ENCODE measurements around the gene ANKRD28. TPM values are rescaled to one million over a fixed set of nuclear protein-coding genes. Genes with fewer than 3 reads are reported as not detected.

Gene ANKRD28
- total RNA-seq, 2 experiments from 2014 or later, result 52.9 to 59.9 TPM

DNA sequence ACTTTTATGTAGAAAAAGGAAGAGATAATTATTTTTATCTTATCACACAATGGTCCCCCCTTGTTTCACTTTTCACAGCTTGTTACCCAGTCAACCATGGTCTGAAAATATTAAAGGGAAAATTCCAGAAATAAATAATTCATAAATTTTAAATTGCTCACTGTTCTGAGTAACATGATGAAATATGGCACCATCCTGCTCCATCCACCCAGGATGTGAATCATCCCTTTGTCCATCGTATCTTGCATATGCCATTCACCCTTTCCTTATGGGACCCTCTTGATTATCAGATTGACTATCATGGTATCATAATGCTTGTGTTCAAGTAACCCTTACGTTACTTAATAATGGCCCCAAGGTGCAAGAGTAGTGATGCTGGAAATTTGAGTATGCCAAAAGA is 43.7 kb downstream of the ANKRD28 start:
- Histone ChIP-seq H4K20me1 (ENCODE audit: insufficient read depth, low read length) (no peaks in the 10 kb centered on the region), H2AFZ (ENCODE audit: low read length) (no peak overlapping the region), H3K79me2 (ENCODE audit: insufficient read depth, low read depth, low read length) (no peaks in the 10 kb centered on the region), H3K9me3 (ENCODE audit: low read length) (no peaks in the 10 kb centered on the region), H3K4me3 (ENCODE audit: low read depth, low read length, poor library complexity, severe bottlenecking) (no peak overlapping the region), H3K27ac (ENCODE audit: low read depth, low read length, poor library complexity, severe bottlenecking) (no peak overlapping the region), H3K36me3 (ENCODE audit: insufficient read depth, low read length) (peaks cover 31% of the 10 kb centered on the region), H3K4me1 (ENCODE audit: insufficient read depth, low read length, poor library complexity, severe bottlenecking) (no peaks in the 10 kb centered on the region), H3K9me2 (ENCODE audit: insufficient read depth, low read length) (no peaks in the 10 kb centered on the region), H3K4me2 (ENCODE audit: low read length) (no peak overlapping the region)
- no peak for DNase-seq (ENCODE audit: low spot score)
- no TSS peak for BruUV-seq (replicated peaks)
- TF ChIP-seq EZH2phosphoT487 (IDR thresholded peaks at IDR 0.05; ENCODE audit: borderline replicate concordance, low read depth, low read length) (no peak), CTCF (conservative IDR thresholded peaks at IDR 0.05; ENCODE audit: low read length) (no peak)
- CTCF ChIA-PET (ENCODE audit: unreplicated experiment), result no interaction called here
- POLR2A ChIA-PET, result no interaction called here
- intact Hi-C loops (cut with micrococcal nuclease; ENCODE audit: unreplicated experiment), result no loop called here

- H2AFZ ChIP-seq (ENCODE audit: low read length), result no peak overlapping the region
- CTCF ChIA-PET (ENCODE audit: unreplicated experiment), result no interaction called here
- H3K79me2 ChIP-seq (ENCODE audit: insufficient read depth, low read depth, low read length), result no peaks in the 10 kb centered on the region
- H3K4me3 ChIP-seq (ENCODE audit: low read depth, low read length, poor library complexity, severe bottlenecking), result no peak overlapping the region
- intact Hi-C loops (cut with micrococcal nuclease; ENCODE audit: unreplicated experiment), result no loop called here
- H3K9me2 ChIP-seq (ENCODE audit: insufficient read depth, low read length), result no peaks in the 10 kb centered on the region
- no peak overlapping the region for H3K27ac ChIP-seq (ENCODE audit: low read depth, low read length, poor library complexity, severe bottlenecking)
- no peaks in the 10 kb centered on the region for H4K20me1 ChIP-seq (ENCODE audit: insufficient read depth, low read length)
- POLR2A ChIA-PET, result no interaction called here
- peaks cover 38% of the 10 kb centered on the region for H3K36me3 ChIP-seq (ENCODE audit: insufficient read depth, low read length)
- no peaks in the 10 kb centered on the region for H3K4me1 ChIP-seq (ENCODE audit: insufficient read depth, low read length, poor library complexity, severe bottlenecking)
- no peaks in the 10 kb centered on the region for H3K9me3 ChIP-seq (ENCODE audit: low read length)
- H3K4me2 ChIP-seq (ENCODE audit: low read length), result no peak overlapping the region
- TF ChIP-seq EZH2phosphoT487 (IDR thresholded peaks at IDR 0.05; ENCODE audit: borderline replicate concordance, low read depth, low read length) (no peak), CTCF (conservative IDR thresholded peaks at IDR 0.05; ENCODE audit: low read length) (no peak)
- BruUV-seq (replicated peaks), result no TSS peak
- DNase-seq (ENCODE audit: low spot score), result no peak
These were observed 44.6 kb downstream of the ANKRD28 start for GRCh38 chr3:15753056-15753710.

GRCh38 chr3:15750879-15751278 is 46.9 kb downstream of the ANKRD28 start:
- intact Hi-C loops (cut with micrococcal nuclease; ENCODE audit: unreplicated experiment), result no loop called here
- H3K9me3 ChIP-seq (ENCODE audit: low read length), result no peaks in the 10 kb centered on the region
- DNase-seq (ENCODE audit: low spot score), result no peak
- no TSS peak for BruUV-seq (replicated peaks)
- H2AFZ ChIP-seq (ENCODE audit: low read length), result no peak overlapping the region
- H3K4me2 ChIP-seq (ENCODE audit: low read length), result no peak overlapping the region
- H3K4me1 ChIP-seq (ENCODE audit: insufficient read depth, low read length, poor library complexity, severe bottlenecking), result no peaks in the 10 kb centered on the region
- no peak overlapping the region for H3K4me3 ChIP-seq (ENCODE audit: low read depth, low read length, poor library complexity, severe bottlenecking)
- ChIA-PET POLR2A (interaction anchor here (0.6 to 1.9 kb wide), 9 partner anchors 8 to 560 kb away, joined by 3 to 9 read pairs (median 3); partner anchors contain the start of gene DPH3), CTCF (ENCODE audit: unreplicated experiment) (no interaction called here)
- no peak for TF ChIP-seq EZH2phosphoT487 (IDR thresholded peaks at IDR 0.05; ENCODE audit: borderline replicate concordance, low read depth, low read length)
- TF ChIP-seq CTCF (conservative IDR thresholded peaks at IDR 0.05; ENCODE audit: low read length), result no peak
- H3K27ac ChIP-seq (ENCODE audit: low read depth, low read length, poor library complexity, severe bottlenecking), result no peak overlapping the region
- H3K9me2 ChIP-seq (ENCODE audit: insufficient read depth, low read length), result no peaks in the 10 kb centered on the region
- H3K79me2 ChIP-seq (ENCODE audit: insufficient read depth, low read depth, low read length), result no peaks in the 10 kb centered on the region
- H3K36me3 ChIP-seq (ENCODE audit: insufficient read depth, low read length), result peaks cover 35% of the 10 kb centered on the region
- no peaks in the 10 kb centered on the region for H4K20me1 ChIP-seq (ENCODE audit: insufficient read depth, low read length)
